Measurements from ENCODE around the gene C14orf132.

The C14orf132 gene

GRCh38 chr14:96039633-96040311 lies 610 bp downstream of the C14orf132 start:
- in situ Hi-C loops (cut with MboI; ENCODE audit: low sequenced_read_pairs), result no loop called here

GRCh38 chr14:96040828-96041371 lies 1.7 kb downstream of the C14orf132 start:
- in situ Hi-C loops (cut with MboI; ENCODE audit: low sequenced_read_pairs), result no loop called here

- in situ Hi-C loops (cut with MboI; ENCODE audit: low sequenced_read_pairs), result no loop called here
Measured at GRCh38 chr14:96042248-96042930, 3.2 kb downstream of the C14orf132 start.

GRCh38 chr14:96046630-96047029 lies 7.5 kb downstream of the C14orf132 start:
- in situ Hi-C loops (cut with MboI; ENCODE audit: low sequenced_read_pairs), result no loop called here

- in situ Hi-C loops (cut with MboI; ENCODE audit: low sequenced_read_pairs), result no loop called here
Measured at GRCh38 chr14:96047101-96047500, 7.9 kb downstream of the C14orf132 start.

GRCh38 chr14:96049932-96050331 lies 10.8 kb downstream of the C14orf132 start:
- in situ Hi-C loops (cut with MboI; ENCODE audit: low sequenced_read_pairs), result no loop called here

DNA sequence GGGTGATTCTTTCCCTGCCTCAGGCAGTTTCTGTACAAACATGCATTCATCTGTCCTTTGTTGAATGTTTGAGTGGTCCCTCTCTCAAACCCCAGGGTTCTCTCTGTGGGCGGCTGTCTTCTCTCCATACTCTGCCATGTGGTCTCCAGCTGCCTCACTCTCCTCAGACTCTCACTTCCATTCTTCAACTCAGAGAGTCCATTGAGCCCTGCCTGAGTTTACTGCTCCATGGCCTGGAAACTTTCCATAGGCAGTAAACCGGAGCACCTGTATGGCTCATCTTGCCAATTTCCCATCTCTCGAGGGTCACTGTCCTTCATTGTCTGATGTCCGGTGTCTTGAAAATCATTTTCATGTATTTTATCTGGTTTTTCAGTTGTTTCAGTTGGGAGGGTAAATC lies 11.3 kb downstream of the C14orf132 start:
- in situ Hi-C loops (cut with MboI; ENCODE audit: low sequenced_read_pairs), result no loop called here

GRCh38 chr14:96051231-96051630 lies 12.1 kb downstream of the C14orf132 start:
- in situ Hi-C loops (cut with MboI; ENCODE audit: low sequenced_read_pairs), result no loop called here

- in situ Hi-C loops (cut with MboI; ENCODE audit: low sequenced_read_pairs), result no loop called here
Measured at GRCh38 chr14:96051642-96052540, 12.7 kb downstream of the C14orf132 start.

GRCh38 chr14:96052541-96053247 lies 13.5 kb downstream of the C14orf132 start:
- in situ Hi-C loops (cut with MboI; ENCODE audit: low sequenced_read_pairs), result no loop called here

GRCh38 chr14:96053248-96053599 lies 14.1 kb downstream of the C14orf132 start:
- in situ Hi-C loops (cut with MboI; ENCODE audit: low sequenced_read_pairs), result no loop called here

GRCh38 chr14:96053600-96054381 lies 14.6 kb downstream of the C14orf132 start:
- in situ Hi-C loops (cut with MboI; ENCODE audit: low sequenced_read_pairs), result no loop called here

DNA sequence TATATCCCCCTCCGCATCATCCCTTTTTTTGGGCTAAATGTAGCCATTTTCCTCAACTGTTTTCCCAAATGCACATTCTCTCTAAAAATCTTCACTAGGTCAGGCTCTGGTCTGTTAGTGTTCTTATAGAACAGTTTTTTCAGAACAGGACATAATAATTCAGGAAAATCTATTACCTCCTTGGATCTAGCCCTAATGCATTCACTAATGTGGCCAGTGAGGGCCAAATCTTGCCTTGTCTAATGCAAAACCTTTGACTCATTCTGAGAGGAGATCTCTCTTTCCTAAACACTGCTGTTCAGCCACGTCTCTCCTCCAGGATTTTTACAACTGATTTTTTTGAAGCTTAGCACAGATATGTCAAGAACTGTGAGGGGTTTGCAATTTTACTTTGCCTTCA lies 15.5 kb downstream of the C14orf132 start:
- in situ Hi-C loops (cut with MboI; ENCODE audit: low sequenced_read_pairs), result no loop called here

- in situ Hi-C loops (cut with MboI; ENCODE audit: low sequenced_read_pairs), result no loop called here
Measured at GRCh38 chr14:96055065-96055752, 16.0 kb downstream of the C14orf132 start.

GRCh38 chr14:96055753-96056508 lies 16.8 kb downstream of the C14orf132 start:
- in situ Hi-C loops (cut with MboI; ENCODE audit: low sequenced_read_pairs), result no loop called here

DNA sequence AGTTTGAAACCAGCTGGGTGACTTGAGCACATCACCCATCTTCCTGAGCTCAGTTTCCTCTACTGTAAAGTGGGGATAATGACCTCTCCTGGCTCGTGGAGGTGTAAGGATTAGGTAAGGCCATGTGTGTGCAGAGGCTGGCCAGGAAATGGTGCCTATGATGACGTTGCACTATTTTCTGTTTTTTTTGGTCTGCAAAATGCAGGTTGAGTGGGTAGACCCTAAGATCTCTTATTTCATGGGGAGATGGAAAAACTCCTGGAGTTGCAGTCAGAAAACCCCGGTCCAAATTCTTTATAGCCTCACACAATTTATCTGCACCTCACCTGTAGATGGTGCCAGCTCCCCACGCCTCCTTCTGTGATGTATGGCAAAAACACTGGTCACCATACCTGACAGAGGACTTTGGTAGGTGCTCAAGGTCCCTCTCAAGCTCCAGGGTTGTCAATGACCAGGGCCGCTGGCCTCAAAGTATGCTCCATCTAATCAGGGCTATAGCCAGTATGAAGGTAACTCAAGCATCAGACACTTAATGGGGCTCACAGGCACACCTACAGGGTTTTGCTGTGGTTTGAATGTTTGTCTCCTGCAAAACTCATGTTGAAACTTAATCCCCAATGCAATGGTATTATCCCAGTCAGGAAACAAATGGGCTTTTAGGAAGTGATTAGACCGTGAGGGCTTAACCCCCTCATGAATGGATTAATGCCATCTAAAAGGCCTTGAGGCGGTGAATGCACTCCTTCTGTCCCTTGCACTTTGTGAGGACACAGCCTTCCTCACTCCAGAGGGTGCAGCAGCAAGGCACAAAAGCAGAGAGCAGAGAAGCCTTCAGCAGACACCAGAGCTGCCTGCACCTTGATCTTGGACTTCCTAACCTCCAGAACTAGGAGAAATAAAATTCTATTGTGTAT lies 17.6 kb downstream of the C14orf132 start:
- in situ Hi-C loops (cut with MboI; ENCODE audit: low sequenced_read_pairs), result no loop called here

DNA sequence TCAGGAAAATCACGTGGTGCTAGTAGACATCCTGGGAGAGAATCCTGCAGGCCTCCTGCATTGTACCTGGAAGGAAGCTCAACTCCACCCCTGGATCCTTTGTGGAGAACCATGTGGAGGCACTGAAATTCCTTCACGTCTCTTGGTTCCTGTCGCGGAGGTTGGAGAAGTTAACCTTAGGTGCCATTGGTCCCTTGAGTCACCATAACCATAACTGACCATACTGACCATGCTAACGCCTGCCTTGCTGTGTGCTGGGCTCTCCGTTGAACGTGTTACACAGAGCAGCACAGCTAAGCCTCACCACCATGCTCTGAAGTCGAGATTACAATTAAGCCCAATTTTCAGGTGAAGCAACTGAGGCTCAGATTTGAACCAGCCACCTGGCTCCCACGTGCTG lies 18.6 kb downstream of the C14orf132 start:
- in situ Hi-C loops (cut with MboI; ENCODE audit: low sequenced_read_pairs), result no loop called here

All from HL-60/S4 treated with retinoic acid at 250 ng/mL for 4 days and 3 days (cell line).